Stimulated activated CD8-positive, alpha-beta memory T cell treated with anti-CD3 and anti-CD28 coated beads, Interleukin-12 subunit alpha, Interleukin-12 subunit beta, amount 100 ng/mL, for 4 hours (primary cell): ENCODE measurements around the gene CDH4.
"Not testable (repeated sequence)": the region's sequence is repeated elsewhere in the genome, so short reads cannot be mapped to it uniquely, and the experiment has no call there.

ENCODE experiments used
- DNase-seq: peaks from one replicate; pipeline ENCODE4 v3.0.0-alpha.2; 2020; ENCODE audit warnings: low read depth

The CDH4 gene

DNA sequence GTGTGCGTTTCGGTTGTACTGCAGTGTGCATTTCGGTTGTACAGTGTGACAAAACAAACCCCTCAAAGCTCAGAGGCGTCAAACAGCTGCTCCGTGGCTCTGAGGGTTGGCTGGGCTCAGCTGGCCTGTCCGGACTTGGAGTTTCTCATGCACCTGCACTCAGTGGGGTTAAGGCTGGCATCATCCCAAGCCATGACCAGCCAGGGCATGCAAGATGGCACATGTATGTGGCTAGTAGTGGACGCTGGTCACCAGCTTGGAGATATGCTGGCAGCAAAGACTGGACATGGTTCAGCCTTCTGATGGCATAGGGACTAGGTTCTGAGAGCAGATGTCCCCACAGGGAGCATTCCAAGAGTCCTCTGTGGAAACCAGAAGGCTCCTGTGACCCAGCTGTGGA, 187.2 kb downstream of the CDH4 start:
- DNase-seq: no peak

- no peak for DNase-seq
Observed at GRCh38 chr20:61440548-61441055, 188.5 kb downstream of the CDH4 start.

GRCh38 chr20:61441537-61441936, 189.5 kb downstream of the CDH4 start:
- DNase-seq: no peak

DNA sequence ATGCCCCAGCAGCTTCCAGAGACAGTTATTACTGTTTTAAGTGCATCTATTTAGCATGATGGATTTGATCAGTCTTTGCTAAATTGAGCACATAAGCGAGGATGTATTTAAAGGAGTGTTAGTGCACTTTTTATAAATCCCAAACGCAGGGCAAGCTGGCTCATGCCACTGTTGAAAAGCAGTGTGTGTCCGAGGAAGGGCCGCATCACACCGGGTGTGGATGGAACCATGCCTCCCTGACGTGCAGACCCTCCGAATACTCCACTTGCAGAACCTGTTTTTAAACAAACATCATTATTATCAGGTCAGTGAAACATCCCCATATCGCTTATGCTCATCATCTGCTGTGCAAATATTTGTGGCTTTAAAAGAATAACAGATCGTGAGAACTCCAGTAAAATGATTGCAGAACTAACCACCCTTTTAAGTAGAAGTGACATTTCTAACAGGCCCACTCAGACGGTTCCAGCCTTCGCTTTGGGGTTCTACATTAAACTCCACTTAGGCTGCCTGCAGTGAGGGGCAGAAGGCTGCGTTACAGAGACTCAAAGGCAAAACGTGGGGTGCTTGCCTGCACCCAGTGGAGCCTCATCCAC, 190.1 kb downstream of the CDH4 start:
- DNase-seq: no peak

DNA sequence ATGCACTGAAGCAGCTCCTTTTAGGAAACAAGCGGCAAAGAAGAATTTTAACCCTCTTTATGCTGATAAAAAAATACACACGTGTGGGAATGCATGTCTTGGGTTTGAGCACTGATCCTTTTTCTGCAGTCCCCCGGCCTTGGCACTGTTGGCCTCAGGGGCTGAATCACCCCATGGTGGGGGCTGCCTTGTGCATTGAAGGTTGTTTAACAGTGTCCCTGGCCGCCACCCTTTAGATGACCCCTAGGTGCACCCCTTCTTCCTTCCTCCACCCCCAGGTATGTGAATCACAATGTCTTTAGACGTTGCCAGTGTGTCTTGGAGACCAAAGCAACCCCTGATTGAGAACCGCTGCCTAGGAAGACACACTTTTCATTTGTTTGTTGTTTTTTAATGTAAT, 190.7 kb downstream of the CDH4 start:
- no peak for DNase-seq

- no peak for DNase-seq
Observed at GRCh38 chr20:61443443-61444126, 191.5 kb downstream of the CDH4 start.

DNA sequence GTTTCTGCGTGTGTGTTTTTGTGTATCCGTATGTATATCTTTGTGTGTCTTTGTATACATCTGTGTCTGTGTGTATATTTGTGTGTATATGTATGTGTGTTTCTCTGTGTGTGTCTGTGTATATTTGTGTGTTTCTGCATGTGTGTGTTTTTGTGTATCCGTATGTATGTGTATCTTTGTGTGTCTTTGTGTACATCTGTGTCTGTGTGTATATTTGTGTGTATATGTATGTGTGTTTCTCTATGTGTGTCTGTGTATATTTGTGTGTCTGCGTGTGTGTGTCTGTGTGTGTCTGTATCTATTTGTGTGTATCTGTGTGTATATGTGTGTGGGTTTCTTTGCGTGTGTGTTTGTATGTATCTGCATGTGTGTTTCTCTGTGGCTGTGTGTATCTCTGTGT, 192.6 kb downstream of the CDH4 start:
- DNase-seq: no peak

DNA sequence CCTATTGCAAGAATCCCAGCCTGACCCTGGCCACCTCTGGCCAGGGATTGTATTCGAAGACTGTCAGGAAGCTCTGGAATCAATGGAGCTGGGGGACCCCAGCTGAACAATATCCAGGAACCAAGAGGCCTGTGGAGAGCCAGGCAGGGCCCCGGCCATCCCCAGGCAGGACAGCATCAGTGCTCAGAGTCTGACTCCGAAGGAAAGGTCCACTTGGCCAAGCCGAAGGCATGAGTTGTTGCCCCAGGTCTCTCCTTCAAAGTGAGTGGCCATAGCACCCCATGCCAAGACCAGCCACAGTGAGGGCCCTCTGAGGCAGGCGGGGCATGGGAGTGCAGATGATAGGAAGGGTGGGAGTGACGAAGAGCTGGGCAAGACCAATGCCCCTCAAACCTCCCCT, 193.1 kb downstream of the CDH4 start:
- no peak for DNase-seq

DNA sequence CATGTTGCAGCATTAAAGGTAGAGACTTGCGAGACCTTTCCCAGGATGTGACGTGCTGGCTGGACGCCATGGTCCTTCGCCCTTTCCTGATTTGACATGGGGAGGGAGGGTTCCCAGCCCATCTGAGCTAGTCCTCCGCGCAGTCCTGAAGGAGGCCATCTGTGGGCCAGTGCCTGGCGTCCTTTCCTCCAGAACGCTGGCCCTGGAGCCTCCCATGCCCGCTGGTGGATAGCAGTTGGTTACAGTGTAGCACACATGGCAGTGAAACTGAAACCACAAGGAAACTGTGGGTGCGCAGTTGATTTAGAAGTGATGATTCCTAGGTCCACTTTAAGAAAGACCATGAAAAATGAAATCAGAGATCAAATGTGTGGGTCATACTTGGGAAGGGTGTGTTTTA, 193.7 kb downstream of the CDH4 start:
- no peak for DNase-seq

DNA sequence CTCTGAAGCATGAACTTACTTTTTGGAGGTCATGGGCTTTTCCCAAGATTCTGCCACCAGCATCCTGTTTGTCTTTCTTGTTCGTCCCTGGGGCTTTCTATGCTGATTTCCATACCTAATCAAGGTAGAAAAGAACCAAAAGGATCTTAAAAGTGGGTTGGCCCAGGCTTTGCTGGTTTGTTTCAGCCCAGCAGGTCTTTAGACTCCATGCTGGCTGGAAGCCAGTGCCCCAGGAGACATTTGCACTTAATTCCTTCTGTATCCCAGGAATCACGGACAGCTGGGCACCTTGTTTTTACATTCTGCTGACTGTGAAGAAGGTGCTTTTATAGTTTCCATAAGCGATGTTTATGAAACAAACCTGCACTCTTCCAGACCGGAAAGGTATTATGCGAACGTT, 195.9 kb downstream of the CDH4 start:
- DNase-seq: no peak

DNA sequence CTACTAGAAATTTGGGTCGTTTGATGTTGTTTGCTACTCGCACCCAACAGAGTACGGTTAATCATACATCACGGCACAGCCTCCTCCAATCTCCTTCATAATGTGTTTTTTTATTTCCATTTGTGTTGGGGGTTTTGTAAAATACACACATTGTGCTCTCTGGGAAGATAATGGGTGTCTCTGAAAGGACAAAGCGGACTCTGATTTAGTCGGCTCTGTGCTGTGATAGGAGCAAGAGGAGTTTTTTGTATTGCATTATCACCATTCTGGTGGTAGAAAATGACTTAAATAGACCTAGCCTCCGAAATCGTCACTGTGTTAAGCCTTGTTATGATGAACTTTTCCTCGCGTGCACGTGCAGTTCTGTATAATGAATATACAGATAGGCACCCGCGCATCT, 196.3 kb downstream of the CDH4 start:
- DNase-seq: no peak

DNA sequence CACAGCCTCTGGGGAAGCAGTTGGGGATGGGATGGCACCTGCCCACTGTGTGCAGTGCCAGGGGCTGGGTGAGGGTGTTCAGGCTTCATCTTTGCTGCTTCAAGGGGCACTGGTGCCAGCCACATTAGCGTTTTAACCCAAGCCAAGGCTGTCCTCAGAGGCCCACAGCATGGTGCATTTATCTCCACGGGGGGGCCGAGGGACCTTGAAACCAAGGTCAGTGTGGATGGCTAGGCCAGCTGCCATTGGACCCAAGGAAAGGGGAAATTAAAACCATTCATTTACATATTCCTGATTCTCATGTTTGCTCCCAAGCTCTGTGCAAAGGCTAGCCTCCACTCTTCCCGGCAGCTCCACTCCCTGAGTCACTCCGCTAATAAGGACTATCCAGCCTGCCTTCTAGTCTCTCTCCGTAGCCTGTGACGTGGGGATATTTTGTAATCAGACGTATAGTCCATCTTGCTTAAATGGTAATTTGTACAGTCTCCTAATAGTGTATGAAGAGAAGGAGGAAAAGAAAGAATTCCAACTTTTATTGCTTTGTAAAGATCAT, 197.1 kb downstream of the CDH4 start:
- no peak for DNase-seq

DNA sequence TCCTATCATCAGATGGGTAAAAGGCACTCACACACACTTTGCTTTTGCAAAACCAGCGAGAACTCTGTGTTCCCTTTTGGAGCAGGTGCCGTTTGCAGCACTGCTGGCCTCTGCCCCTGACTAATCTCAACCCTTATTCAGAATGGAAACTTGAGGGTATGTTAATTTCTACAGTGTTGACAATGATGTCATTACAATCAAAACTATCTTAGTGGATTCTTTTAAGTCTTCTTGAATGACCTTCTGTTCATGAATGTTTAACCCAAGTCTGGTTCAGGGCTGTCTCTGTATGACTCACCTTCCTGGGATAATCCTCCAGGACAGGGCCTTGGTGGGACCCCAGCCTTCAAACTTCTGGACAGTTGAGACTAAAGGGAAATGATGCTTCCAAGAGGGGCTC, 197.9 kb downstream of the CDH4 start:
- DNase-seq: no peak

DNA sequence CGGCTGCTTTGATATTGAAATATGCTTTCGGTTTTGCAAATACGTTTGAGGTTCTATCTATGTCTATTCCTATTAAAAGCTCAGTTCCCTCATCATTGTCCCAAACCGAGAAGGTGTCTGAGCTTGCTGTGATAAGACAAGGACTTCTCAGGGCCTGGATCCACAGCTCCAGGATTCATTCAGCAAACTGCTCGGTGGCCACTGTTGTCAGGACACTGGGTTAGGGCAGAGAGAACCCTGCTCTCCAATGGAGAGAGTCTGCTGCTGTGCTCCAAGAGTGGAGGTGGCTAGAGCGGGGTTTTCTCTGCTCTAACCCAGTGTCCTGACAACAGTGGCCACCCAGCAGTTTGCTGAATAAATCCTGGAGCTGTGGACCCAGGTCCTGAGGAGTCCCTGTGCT, 198.5 kb downstream of the CDH4 start:
- DNase-seq: no peak

DNA sequence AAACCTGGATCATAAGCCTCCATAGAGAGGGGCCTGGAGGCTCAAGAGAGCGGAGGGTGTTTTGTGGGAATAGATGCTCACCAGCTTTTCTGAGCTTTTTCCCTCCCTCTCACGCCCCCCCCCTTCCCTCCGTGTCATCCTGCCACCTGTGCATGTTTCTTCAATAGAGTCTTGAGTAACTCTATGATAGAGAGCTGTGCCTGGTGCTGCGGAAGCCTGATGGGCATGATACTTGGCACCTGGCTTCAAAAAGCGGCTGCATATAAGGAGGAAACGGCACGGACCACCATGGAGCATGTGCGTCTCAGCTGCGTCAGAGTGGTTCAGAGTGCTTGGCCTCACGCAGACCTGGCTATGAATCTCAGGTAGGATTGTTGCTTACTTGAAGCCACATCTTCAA, 198.9 kb downstream of the CDH4 start:
- no peak for DNase-seq

- DNase-seq: no peak
Observed at GRCh38 chr20:61451953-61452352, 199.9 kb downstream of the CDH4 start.

DNA sequence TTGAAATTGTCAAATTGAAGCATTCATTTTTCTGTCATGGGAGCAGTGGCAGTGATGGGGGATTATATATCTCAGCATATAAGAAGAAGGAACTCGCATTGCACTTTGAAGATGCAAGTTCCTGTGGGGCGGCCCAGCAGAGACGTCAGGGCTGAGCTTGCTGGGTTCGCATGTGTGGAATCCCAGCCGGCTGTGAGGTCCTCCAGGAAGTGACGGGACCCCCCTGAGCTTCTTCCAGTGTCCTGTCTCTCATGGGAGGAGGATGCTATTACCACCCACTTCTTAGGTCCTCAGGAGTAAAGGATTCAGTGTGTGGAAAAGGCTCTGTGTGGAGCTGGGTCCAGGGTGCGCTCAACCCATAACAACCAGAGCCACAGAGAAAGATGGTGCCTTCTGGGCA, 201.2 kb downstream of the CDH4 start:
- DNase-seq: no peak

DNA sequence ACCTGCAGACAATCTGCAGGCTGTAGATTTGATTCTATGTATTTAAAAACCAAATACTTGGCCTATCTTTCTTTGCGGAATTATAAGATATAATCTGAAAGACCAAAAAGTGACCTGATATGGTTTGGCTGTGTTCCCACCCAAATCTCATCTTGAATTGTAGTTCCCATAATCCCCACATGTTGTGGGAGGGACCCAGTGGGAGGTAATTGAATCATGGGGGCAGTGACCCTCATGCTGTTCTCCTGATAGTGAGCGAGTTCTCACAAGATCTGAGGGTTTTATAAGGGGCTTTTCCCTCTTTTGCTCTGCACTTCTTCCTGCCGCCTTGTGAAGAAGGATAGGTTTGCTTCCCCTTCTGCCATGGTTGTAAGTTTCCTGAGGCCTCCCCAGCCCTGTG, 201.6 kb downstream of the CDH4 start:
- DNase-seq: not testable (repeated sequence)

DNA sequence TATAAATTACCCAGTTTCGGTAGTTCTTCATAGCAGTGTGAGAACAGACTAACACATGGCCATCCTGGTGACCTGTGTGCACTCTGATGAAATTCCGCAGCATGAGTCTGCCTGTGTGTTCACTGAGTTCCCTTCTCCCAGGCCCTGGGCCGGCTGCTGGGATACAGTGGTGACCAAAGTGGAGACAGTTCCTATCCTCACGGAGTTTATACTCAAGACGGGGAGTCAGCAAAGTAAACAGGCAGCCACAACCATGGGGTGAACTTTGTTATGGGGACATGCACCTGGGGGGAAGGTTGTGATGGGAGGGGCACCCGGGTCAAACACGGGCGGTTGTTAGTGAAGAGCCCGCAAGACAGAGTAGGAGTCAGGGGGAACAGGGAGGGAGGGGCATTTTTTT, 202.0 kb downstream of the CDH4 start:
- no peak for DNase-seq

DNA sequence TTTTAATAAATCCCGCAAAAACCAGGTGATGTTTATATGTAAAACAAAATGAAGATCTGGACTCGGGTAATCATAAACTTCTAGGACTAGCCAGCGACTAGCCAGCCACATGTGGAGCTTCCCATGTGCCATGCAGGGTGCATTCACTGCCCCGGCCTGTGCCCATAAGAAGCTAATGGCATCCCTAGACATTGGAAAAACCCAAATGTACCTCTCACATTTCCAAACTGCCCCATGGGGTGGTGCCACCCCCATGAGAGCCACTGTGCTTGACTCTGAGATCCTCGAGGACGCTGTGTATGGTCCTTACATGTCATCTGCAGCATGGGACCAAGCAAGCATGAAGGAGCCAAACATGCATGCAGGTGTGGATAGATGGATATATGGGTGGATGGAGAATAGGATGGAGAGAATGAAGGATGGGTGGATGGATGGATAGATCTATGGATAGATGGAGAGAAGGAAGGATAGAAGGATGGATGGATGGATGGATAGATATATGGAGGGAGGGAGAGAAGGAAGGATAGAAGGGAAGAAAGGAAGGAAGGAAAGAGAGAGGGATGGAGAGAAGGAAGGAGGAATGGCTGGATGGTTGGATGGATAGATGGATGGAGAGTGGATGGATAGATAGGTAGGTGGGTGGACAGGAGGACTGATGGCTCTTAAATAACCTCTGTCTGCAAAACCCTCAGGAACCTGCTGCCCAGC, 203.6 kb downstream of the CDH4 start:
- DNase-seq: no peak

GRCh38 chr20:61457725-61458124, 205.7 kb downstream of the CDH4 start:
- DNase-seq: no peak

GRCh38 chr20:61458146-61458746, 206.2 kb downstream of the CDH4 start:
- no peak for DNase-seq

DNA sequence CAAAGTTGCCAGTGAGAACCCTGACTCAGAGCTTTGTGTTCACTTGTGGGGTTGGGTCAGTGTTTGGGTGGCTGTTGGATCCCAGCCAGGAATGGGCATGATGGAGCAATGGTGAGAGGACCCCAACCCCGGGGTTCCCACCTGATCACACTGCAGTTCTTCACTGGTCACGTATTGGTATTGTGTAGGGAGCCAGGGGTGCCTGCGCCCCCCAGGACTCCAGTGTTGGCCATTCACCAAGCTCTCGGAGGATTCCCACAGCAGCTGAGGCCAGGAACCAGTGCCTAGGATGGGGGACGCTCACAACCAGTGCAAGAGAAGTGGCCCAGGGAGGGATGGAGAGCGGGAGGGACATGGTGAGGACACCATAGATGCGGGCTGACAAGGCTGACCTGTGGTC, 207.2 kb downstream of the CDH4 start:
- no peak for DNase-seq
